GM23338 (cell line): Measurements from ENCODE around the gene MRO. TPM values are rescaled to one million over a fixed set of nuclear protein-coding genes. Genes with fewer than 3 reads are reported as not detected.

Experiments
- ATAC-seq: fragments of 200-7000 bp; cut with Tn5 transposase; 3 replicates; pipeline ENCODE4 v1.9.1; 2020
- DNase-seq: peaks from one replicate; pipeline ENCODE4 v3.0.0-alpha.2; 2015; ENCODE audit warnings: low spot score
- H2AFZ ChIP-seq: fragments of 200-600 bp; sonication (generic); 2 replicates; pipeline ENCODE4 v1.8.0; 2016; ENCODE audit warnings: antibody characterized with exemption, mild to moderate bottlenecking, moderate library complexity
- H3F3A ChIP-seq: fragments of 200-600 bp; sonication (generic); replicated peaks from 2 replicates; pipeline ENCODE4 v1.8.0; 2017; ENCODE audit warnings: antibody characterized with exemption, mixed run types, low read depth
- H3K27ac ChIP-seq: fragments of 200-600 bp; sonication (generic); 2 replicates; pipeline ENCODE4 v1.6.1; 2016; ENCODE audit warnings: low read depth
- H3K27me3 ChIP-seq: fragments of 200-600 bp; sonication (generic); 2 replicates; pipeline ENCODE4 v1.8.0; 2016; ENCODE audit warnings: mild to moderate bottlenecking, mixed run types, moderate library complexity; ENCODE audit not compliant: insufficient read depth
- H3K36me3 ChIP-seq: fragments of 200-600 bp; sonication (generic); 2 replicates; pipeline ENCODE4 v1.8.0; 2016; ENCODE audit warnings: mild to moderate bottlenecking; ENCODE audit not compliant: insufficient read depth
- H3K4me1 ChIP-seq: fragments of 200-600 bp; sonication (generic); 2 replicates; pipeline ENCODE4 v1.8.0; 2016; ENCODE audit warnings: mild to moderate bottlenecking, moderate library complexity; ENCODE audit not compliant: insufficient read depth
- H3K4me2 ChIP-seq: fragments of 200-600 bp; sonication (generic); 2 replicates; pipeline ENCODE4 v1.7.1; 2017; ENCODE audit warnings: mixed run types
- H3K4me3 ChIP-seq: fragments of 200-600 bp; sonication (generic); 2 replicates; pipeline ENCODE4 v1.6.1; 2016; ENCODE audit warnings: mixed run types
- H3K79me2 ChIP-seq: fragments of 200-600 bp; sonication (generic); replicated peaks from 2 replicates; pipeline ENCODE4 v1.8.0; 2017; ENCODE audit warnings: mild to moderate bottlenecking; ENCODE audit not compliant: insufficient read depth
- H3K9me2 ChIP-seq: fragments of 200-600 bp; sonication (generic); 2 replicates; pipeline ENCODE4 v1.8.0; 2017; ENCODE audit not compliant: insufficient read depth
- H4K20me1 ChIP-seq: fragments of 200-600 bp; sonication (generic); replicated peaks from 2 replicates; pipeline ENCODE4 v1.8.0; 2017; ENCODE audit warnings: mild to moderate bottlenecking; ENCODE audit not compliant: insufficient read depth
- H3K27ac Mint-ChIP-seq: 2 replicates; pipeline ENCODE4 v1.8.0; 2020; ENCODE audit warnings: inconsistent platforms, mild to moderate bottlenecking, moderate library complexity, mixed read lengths
- H3K27me3 Mint-ChIP-seq: 3 replicates; pipeline ENCODE4 v1.8.0; 2022; ENCODE audit warnings: low read depth, mild to moderate bottlenecking, moderate library complexity, mixed read lengths, inconsistent platforms; ENCODE audit not compliant: insufficient read depth, poor library complexity
- H3K36me3 Mint-ChIP-seq: 3 replicates; pipeline ENCODE4 v1.8.0; 2021; ENCODE audit warnings: low read depth, mild to moderate bottlenecking, inconsistent platforms, moderate library complexity, mixed read lengths
- H3K4me1 Mint-ChIP-seq: 3 replicates; pipeline ENCODE4 v1.8.0; 2020; ENCODE audit warnings: mild to moderate bottlenecking, inconsistent platforms, mixed read lengths
- H3K4me3 Mint-ChIP-seq: 3 replicates; pipeline ENCODE4 v1.8.0; 2021; ENCODE audit warnings: moderate library complexity, mild to moderate bottlenecking, inconsistent platforms, mixed read lengths
- H3K9me3 Mint-ChIP-seq: 3 replicates; pipeline ENCODE4 v1.8.0; 2020; ENCODE audit warnings: moderate library complexity, mild to moderate bottlenecking, inconsistent platforms, mixed read lengths
- CREB1 ChIP-seq: fragments of 250-450 bp; sonication (Bioruptor Pico); IDR thresholded peaks from 2 replicates; pipeline ENCODE4 v1.5.0; 2020; ENCODE audit warnings: low read depth, mild to moderate bottlenecking, moderate library complexity
- CTCF ChIP-seq, 2 experiments: fragments of 200-600 bp in 1 of 2; sonication (generic) in 1 of 2; conservative IDR thresholded peaks; 2 replicates each; pipeline versions ENCODE4 v1.5.1 to v1.6.1; 2016 to 2017; ENCODE audit warnings: antibody characterized with exemption in 2 of 2, low read depth in 2 of 2, mild to moderate bottlenecking in 2 of 2, moderate library complexity in 1 of 2
- ETS1 ChIP-seq: IDR thresholded peaks from 2 replicates; pipeline ENCODE4 v1.6.1; 2016; ENCODE audit warnings: antibody characterized with exemption
- EZH2 ChIP-seq: fragments of 200-600 bp; sonication (generic); IDR thresholded peaks from one replicate; pipeline ENCODE4 v1.8.0; 2017; ENCODE audit warnings: antibody characterized with exemption, mild to moderate bottlenecking, low read depth; ENCODE audit not compliant: unreplicated experiment
- EZH2phosphoT487 ChIP-seq: fragments of 200-600 bp; sonication (generic); IDR thresholded peaks from one replicate; pipeline ENCODE4 v1.8.1; 2018; ENCODE audit warnings: antibody characterized with exemption; ENCODE audit not compliant: unreplicated experiment
- JUNB ChIP-seq: IDR thresholded peaks from one replicate; pipeline ENCODE4 v1.6.1; 2016; ENCODE audit warnings: antibody characterized with exemption; ENCODE audit not compliant: unreplicated experiment
- NANOG ChIP-seq: IDR thresholded peaks from 2 replicates; pipeline ENCODE4 v1.6.1; 2016; ENCODE audit warnings: antibody characterized with exemption, borderline replicate concordance
- POLR2AphosphoS5 ChIP-seq: IDR thresholded peaks from 2 replicates; pipeline ENCODE4 v1.6.1; 2016; ENCODE audit warnings: antibody characterized with exemption, low read depth
- STAT1 ChIP-seq: IDR thresholded peaks from one replicate; pipeline ENCODE4 v1.6.1; 2016; ENCODE audit warnings: antibody characterized with exemption; ENCODE audit not compliant: unreplicated experiment
- ZNF114 ChIP-seq: fragments of 250-450 bp; sonication (Bioruptor Pico); IDR thresholded peaks from 2 replicates; pipeline ENCODE4 v1.5.0; 2020; ENCODE audit warnings: mild to moderate bottlenecking, moderate library complexity
- ZNF331 ChIP-seq: fragments of 250-450 bp; sonication (Bioruptor Pico); IDR thresholded peaks from 2 replicates; pipeline ENCODE4 v1.5.0; 2020; ENCODE audit warnings: low read depth, mild to moderate bottlenecking, moderate library complexity
- ZNF462 ChIP-seq: fragments of 250-450 bp; sonication (Bioruptor Pico); IDR thresholded peaks from 2 replicates; pipeline ENCODE4 v1.5.0; 2020; ENCODE audit warnings: mild to moderate bottlenecking, moderate library complexity
- polyA plus RNA-seq: library from polyadenylated mRNA; unstranded; fragments of >200 nt; fragmentation: Nextera tagmentation; extraction: Ambion mirVana; gene quantifications from 2 replicates; pipeline ENCODE4 v1.2.1, GENCODE V29; 2016
- total RNA-seq: library from RNA; depleted of rRNA; stranded (reverse); fragments of >200 nt; shearing (Covaris generic); gene quantifications from 2 replicates; pipeline ENCODE4 v1.2.3, GENCODE V29; 2014
- TF ChIP-seq, protein P1 (sequence below): IDR thresholded peaks from one replicate; pipeline ENCODE4 v1.6.1; 2018; ENCODE audit warnings: antibody characterized with exemption; ENCODE audit not compliant: unreplicated experiment

Gene MRO
- total and polyA plus RNA-seq, 2 experiments from 2014 or later = 0.78 to 0.80 TPM

DNA sequence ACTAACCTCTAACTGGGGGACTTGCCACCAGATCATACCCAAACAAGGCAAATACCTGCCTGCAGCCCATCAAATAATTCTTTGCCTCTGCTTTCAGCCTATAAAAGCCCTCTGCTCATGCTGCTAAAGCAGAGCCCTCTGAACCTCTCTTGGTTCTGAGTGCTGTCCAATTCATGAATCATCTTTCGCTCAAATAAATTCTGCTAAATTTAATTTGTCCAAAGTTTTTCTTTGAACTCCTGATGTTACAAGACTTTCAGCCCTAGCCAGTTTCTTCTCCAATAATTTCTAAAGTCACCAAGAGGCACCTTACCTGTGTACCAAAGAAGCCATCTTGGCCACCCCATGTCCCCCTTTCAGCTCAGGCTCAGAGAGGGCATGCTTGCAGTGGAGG, 72.0 kb downstream of the MRO start:
- no peaks in the 10 kb centered on the region for H3K36me3 ChIP-seq
- no peaks in the 10 kb centered on the region for H3K79me2 ChIP-seq
- H3K4me3 Mint-ChIP-seq = no peak overlapping the region
- H3F3A ChIP-seq = no peaks in the 10 kb centered on the region
- TF ChIP-seq POLR2AphosphoS5 (no peak), ZNF462 (CRISPR knock-in tag) (no peak), JUNB (no peak), ZNF331 (CRISPR knock-in tag) (no peak), CREB1 (CRISPR knock-in tag) (no peak), STAT1 (no peak), CTCF (conservative IDR thresholded peaks at IDR 0.05; ENCODE audit: low read depth in 2 of 2) (no peak), NANOG (no peak), EZH2 (no peak), EZH2phosphoT487 (no peak), ETS1 (no peak), ZNF114 (no peak)
- TF ChIP-seq, protein P1, sequence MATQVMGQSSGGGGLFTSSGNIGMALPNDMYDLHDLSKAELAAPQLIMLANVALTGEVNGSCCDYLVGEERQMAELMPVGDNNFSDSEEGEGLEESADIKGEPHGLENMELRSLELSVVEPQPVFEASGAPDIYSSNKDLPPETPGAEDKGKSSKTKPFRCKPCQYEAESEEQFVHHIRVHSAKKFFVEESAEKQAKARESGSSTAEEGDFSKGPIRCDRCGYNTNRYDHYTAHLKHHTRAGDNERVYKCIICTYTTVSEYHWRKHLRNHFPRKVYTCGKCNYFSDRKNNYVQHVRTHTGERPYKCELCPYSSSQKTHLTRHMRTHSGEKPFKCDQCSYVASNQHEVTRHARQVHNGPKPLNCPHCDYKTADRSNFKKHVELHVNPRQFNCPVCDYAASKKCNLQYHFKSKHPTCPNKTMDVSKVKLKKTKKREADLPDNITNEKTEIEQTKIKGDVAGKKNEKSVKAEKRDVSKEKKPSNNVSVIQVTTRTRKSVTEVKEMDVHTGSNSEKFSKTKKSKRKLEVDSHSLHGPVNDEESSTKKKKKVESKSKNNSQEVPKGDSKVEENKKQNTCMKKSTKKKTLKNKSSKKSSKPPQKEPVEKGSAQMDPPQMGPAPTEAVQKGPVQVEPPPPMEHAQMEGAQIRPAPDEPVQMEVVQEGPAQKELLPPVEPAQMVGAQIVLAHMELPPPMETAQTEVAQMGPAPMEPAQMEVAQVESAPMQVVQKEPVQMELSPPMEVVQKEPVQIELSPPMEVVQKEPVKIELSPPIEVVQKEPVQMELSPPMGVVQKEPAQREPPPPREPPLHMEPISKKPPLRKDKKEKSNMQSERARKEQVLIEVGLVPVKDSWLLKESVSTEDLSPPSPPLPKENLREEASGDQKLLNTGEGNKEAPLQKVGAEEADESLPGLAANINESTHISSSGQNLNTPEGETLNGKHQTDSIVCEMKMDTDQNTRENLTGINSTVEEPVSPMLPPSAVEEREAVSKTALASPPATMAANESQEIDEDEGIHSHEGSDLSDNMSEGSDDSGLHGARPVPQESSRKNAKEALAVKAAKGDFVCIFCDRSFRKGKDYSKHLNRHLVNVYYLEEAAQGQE = no peak
- H3K4me2 ChIP-seq = 0 out of 2 replicates have a peak overlapping the region, but pooled peaks have one; percentile 32
- H2AFZ ChIP-seq = peak overlapping the region; percentile 89
- H3K27ac Mint-ChIP-seq = no peak overlapping the region
- H3K27ac ChIP-seq = no peak overlapping the region
- H4K20me1 ChIP-seq = no peaks in the 10 kb centered on the region
- no peaks in the 10 kb centered on the region for H3K27me3 ChIP-seq
- peaks cover 14% of the 10 kb centered on the region for H3K9me2 ChIP-seq
- ATAC-seq = no peak
- peaks cover 10% of the 10 kb centered on the region for H3K27me3 Mint-ChIP-seq
- DNase-seq = no peak
- peaks cover 19% of the 10 kb centered on the region for H3K4me1 Mint-ChIP-seq
- H3K4me3 ChIP-seq = no peak overlapping the region
- H3K36me3 Mint-ChIP-seq = peaks cover 17% of the 10 kb centered on the region
- peaks cover 13% of the 10 kb centered on the region for H3K9me3 Mint-ChIP-seq
- peaks cover 10% of the 10 kb centered on the region for H3K4me1 ChIP-seq
